ENCODE results near the gene UBE2F. TPM values are rescaled to one million over a fixed set of nuclear protein-coding genes. Genes with fewer than 3 reads are reported as not detected.

Gene UBE2F
- total and polyA plus RNA-seq, 9 of the 15 experiments (the other 6 are each of a cell fraction or from before 2014, with no cell fraction given) = 18.1 to 88.1 (median 53.0) TPM

GRCh38 chr2:238030422-238031155 lies 63.8 kb downstream of the UBE2F start:
- in situ Hi-C loops (cut with MboI) = no loop called here
- ATAC-seq (no peak), FAIRE-seq (no peak), DNase-seq (ENCODE audit: extremely low read depth in 1 of 4, low spot score in 3 of 4) (no peak)
- Histone ChIP-seq H3K4me3 (no peak overlapping the region), H3K9ac (ENCODE audit: insufficient read depth in 1 of 2, low read depth in 2 of 2, low read length in 2 of 2) (no peak overlapping the region), H3K79me2 (ENCODE audit: control insufficient read depth, insufficient read depth, low read length) (no peaks in the 10 kb centered on the region), H3K36me3 (ENCODE audit: control insufficient read depth, insufficient read depth, low read length) (peaks cover 59% of the 10 kb centered on the region; the same call in 2 of the 3 replicates), H3K9me1 (ENCODE audit: control insufficient read depth, insufficient read depth, low read length) (no peaks in the 10 kb centered on the region), H3K4me2 (ENCODE audit: insufficient read depth, low read length) (no peak overlapping the region), H3K27ac (ENCODE audit: extremely low read depth, low read depth, low read length) (no peak overlapping the region), H3K9me3 (replicated peaks; ENCODE audit: control insufficient read depth, insufficient read depth, low read depth, low read length) (no peaks in the 10 kb centered on the region), H2AFZ (ENCODE audit: low read depth, low read length) (no peak overlapping the region), H3K4me1 (replicated peaks in 1 of 2; ENCODE audit: control insufficient read depth in 2 of 2, insufficient read depth in 2 of 2, low read length in 2 of 2) (no peaks in the 10 kb centered on the region; a peak in 1 of 5 replicates), H4K20me1 (replicated peaks; ENCODE audit: control insufficient read depth, insufficient read depth, low read length) (no peaks in the 10 kb centered on the region), H3K27me3 (ENCODE audit: control insufficient read depth in 2 of 2, insufficient read depth in 2 of 2, low read length in 2 of 2) (no peaks in the 10 kb centered on the region)
- POLR2A ChIA-PET = no interaction called here
- WGBS (ENCODE audit: insufficient coverage, low coverage, missing lambda C conversion rate) = 81% methylated on average over 8 of the region's 8 CpGs
- no TSS peak for BruUV-seq (replicated peaks)
- intact Hi-C loops (cut with micrococcal nuclease) = no loop called here
- CTCF ChIA-PET (ENCODE audit: low intra/inter-chr PET ratio) = no interaction called here
- TF ChIP-seq CEBPB (tag; IDR thresholded peaks at IDR 0.05) (no peak), CTBP1 (IDR thresholded peaks at IDR 0.05; ENCODE audit: borderline replicate concordance) (no peak), ZNF140 (CRISPR knock-in tag; IDR thresholded peaks at IDR 0.05) (no peak), ZBTB11 (CRISPR knock-in tag; IDR thresholded peaks at IDR 0.05) (no peak), RBM39 (optimal IDR thresholded peaks at IDR 0.05; ENCODE audit: low read depth, low read length) (no peak), HDAC6 (IDR thresholded peaks at IDR 0.05; ENCODE audit: low read depth, low read length) (no peak), CHD4 (IDR thresholded peaks at IDR 0.05; ENCODE audit: insufficient read depth, insufficient replicate concordance, low read depth, low read length, poor library complexity, severe bottlenecking) (no peak), NR2F6 (CRISPR knock-in tag; IDR thresholded peaks at IDR 0.05) (no peak), POLR3G (IDR thresholded peaks at IDR 0.05; ENCODE audit: extremely low read depth, insufficient read length, insufficient replicate concordance) (no peak), FOXM1 (IDR thresholded peaks at IDR 0.05; ENCODE audit: low read depth) (no peak), FOXM1 (CRISPR knock-in tag; IDR thresholded peaks at IDR 0.05; ENCODE audit: low read depth) (no peak), CHAMP1 (IDR thresholded peaks at IDR 0.05) (no peak), KAT8 (IDR thresholded peaks at IDR 0.05; ENCODE audit: low read depth) (no peak), ELF2 (CRISPR knock-in tag; IDR thresholded peaks at IDR 0.05) (no peak), SUPT5H (IDR thresholded peaks at IDR 0.05) (no peak)

Data from K562 (cell line).